Esophagus squamous epithelium (tissue), 5 donors: ENCODE data around the gene MCM6. TPM values are rescaled to one million over a fixed set of nuclear protein-coding genes. Genes with fewer than 3 reads are reported as not detected.
A peak's percentile ranks its signal among the peaks of the same experiment; 100 is the strongest.

ENCODE experiments used
- DNase-seq: peaks from one replicate; lab custom pipeline; 2025; lab: John Stamatoyannopoulos, UW
- H3K27ac ChIP-seq, 4 donors: fragments of 200-600 bp; sonication (generic); one replicate each; pipeline ENCODE4 v1.5.1; 2016 to 2019; ENCODE audit warnings: mild to moderate bottlenecking in 1 of 4
- H3K27me3 ChIP-seq, 4 donors: fragments of 200-600 bp; sonication (generic); 1 replicate in 3 of 4; 2 replicates in 1 of 4; pipeline versions ENCODE4 v1.5.1 to v1.6.0; 2017 to 2021; ENCODE audit warnings: antibody characterized with exemption in 1 of 4
- H3K36me3 ChIP-seq, 3 donors: fragments of 200-600 bp; sonication (generic); one replicate each; pipeline ENCODE4 v1.5.1; 2016 to 2019
- H3K4me1 ChIP-seq, 3 donors: fragments of 200-600 bp; sonication (generic); one replicate each; pipeline ENCODE4 v1.5.1; 2017 to 2019
- H3K4me3 ChIP-seq, 4 donors: fragments of 200-600 bp; sonication (generic); 1 replicate in 3 of 4; 2 replicates in 1 of 4; pipeline ENCODE4 v1.5.1; 2016 to 2019; ENCODE audit warnings: mild to moderate bottlenecking in 2 of 4, moderate library complexity in 1 of 4
- H3K9me3 ChIP-seq, 3 donors: fragments of 200-600 bp; sonication (generic); one replicate each; pipeline ENCODE4 v1.5.1; 2016 to 2019
- CTCF ChIP-seq, 6 experiments: fragments of 450-650 bp in 4 of 6; fragments of 200-600 bp in 2 of 6; sonication (generic) in 2 of 6; IDR thresholded peaks; one replicate each; pipeline ENCODE4 v1.5.1; 2016 to 2019; ENCODE audit warnings: antibody characterized with exemption in 6 of 6, mild to moderate bottlenecking in 4 of 6, moderate library complexity in 4 of 6
- POLR2A ChIP-seq, 4 donors: fragments of 450-650 bp; IDR thresholded peaks; one replicate each; pipeline ENCODE4 v1.6.1; 2017; ENCODE audit warnings: antibody characterized with exemption in 4 of 4, mild to moderate bottlenecking in 4 of 4, moderate library complexity in 3 of 4
- WGBS, 2 donors: methylation state at CpG; one replicate each; pipeline ENCODE4 v1.1.5; 2018; 5-methylcytosine and 5-hydroxymethylcytosine counted together
- intact Hi-C: fragments of 100-400 bp; cut with DNase I; formaldehyde crosslinking; loops from one replicate; pipeline ENCODE4 v1.15.0; 2022
- total RNA-seq, 4 donors: library from RNA; depleted of rRNA; stranded (reverse); fragments of >200 nt; gene quantifications; one replicate each; pipeline ENCODE4 v1.1.0, GENCODE V29; 2016
- donor health status: DM: yes; HTN: yes; CAD: no.

The MCM6 gene
- total RNA-seq, result 10 to 100 TPM in 3 of 4 donors, 1 to 10 TPM in 1; 9.0 to 25.5 (median 16.6) TPM

- intact Hi-C loops, result no loop called here
- Histone ChIP-seq H3K36me3 (peaks cover 0 to 16% (median 0%) of the 10 kb centered on the region in 3 donors), H3K27me3 (no peaks in the 10 kb centered on the region), H3K4me3 (peak within 1 kb of the TSS; percentile 74 to 85 (median 79)), H3K9me3 (no peaks in the 10 kb centered on the region), H3K27ac (peak within 1 kb of the TSS; percentile 78 to 88 (median 85)), H3K4me1 (peaks cover 3 to 29% (median 13%) of the 10 kb centered on the region in 3 donors)
- DNase-seq, result peak; percentile 77
- 1 to 2% methylated on average over 7 to 24 of the region's 71 CpGs for WGBS, 2 donors
- TF ChIP-seq POLR2A (IDR thresholded peaks at IDR 0.05) (peak in 3 of 4 donors; percentile 18 to 59 (median 47)), CTCF (IDR thresholded peaks at IDR 0.05) (peak in 4 of 6 experiments; percentile 10 to 35 (median 24))
These were observed at the start of gene MCM6 for GRCh38 chr2:135876066-135876711. MCM6 (minus strand) TSS chr2:135876443; CDS start chr2:135876365, 78 bp downstream.

GRCh38 chr2:135925571-135925970 is 49.3 kb upstream of the MCM6 start:
- 67% methylated on average over 2 of the region's 2 CpGs for WGBS, 2 donors
- no peak for TF ChIP-seq POLR2A (IDR thresholded peaks at IDR 0.05)
- TF ChIP-seq CTCF (IDR thresholded peaks at IDR 0.05), result no peak
- H3K27me3 ChIP-seq, result no peaks in the 10 kb centered on the region
- DNase-seq, result no peak
- intact Hi-C loops, result no loop called here
- H3K27ac ChIP-seq, result no peak overlapping the region
- H3K4me3 ChIP-seq, result no peak overlapping the region
- H3K9me3 ChIP-seq, result no peaks in the 10 kb centered on the region
- H3K36me3 ChIP-seq, result peaks cover 0 to 87% (median 0%) of the 10 kb centered on the region in 3 donors
- no peaks in the 10 kb centered on the region for H3K4me1 ChIP-seq

- Histone ChIP-seq H3K36me3 (peaks cover 0 to 74% (median 0%) of the 10 kb centered on the region in 3 donors), H3K27me3 (no peaks in the 10 kb centered on the region), H3K27ac (no peak overlapping the region), H3K9me3 (no peaks in the 10 kb centered on the region), H3K4me1 (no peaks in the 10 kb centered on the region), H3K4me3 (no peak overlapping the region)
- intact Hi-C loops, result no loop called here
- TF ChIP-seq POLR2A (IDR thresholded peaks at IDR 0.05), result no peak
- peak in 3 of 6 experiments; percentile 31 to 58 (median 44) for TF ChIP-seq CTCF (IDR thresholded peaks at IDR 0.05)
- DNase-seq, result no peak
- WGBS, 2 donors, result 43 to 49% methylated on average over 3 of the region's 3 CpGs
These were observed 40.0 kb upstream of the MCM6 start for GRCh38 chr2:135916207-135916606.

DNA sequence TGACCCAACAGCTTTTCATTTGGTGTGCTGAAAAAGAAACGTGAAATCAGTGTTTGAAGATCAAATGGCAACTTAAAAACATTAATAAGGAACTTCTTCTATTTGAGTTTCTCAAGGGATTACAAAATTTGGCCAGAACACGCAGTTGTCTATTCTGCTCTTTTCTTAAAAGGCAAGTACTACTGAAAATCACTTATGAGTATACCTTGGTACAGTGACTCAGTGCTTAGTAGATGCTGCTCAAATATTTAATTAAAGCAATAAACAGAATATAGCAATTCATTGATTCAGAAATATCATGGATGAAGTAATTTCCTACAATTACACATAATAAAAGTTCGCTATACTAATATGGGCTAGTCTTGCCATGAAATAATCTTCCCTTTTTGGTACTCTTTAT is 38.2 kb upstream of the MCM6 start:
- Histone ChIP-seq H3K27ac (no peak overlapping the region), H3K4me3 (no peak overlapping the region), H3K27me3 (no peaks in the 10 kb centered on the region), H3K36me3 (peaks cover 0 to 74% (median 0%) of the 10 kb centered on the region in 3 donors), H3K9me3 (no peaks in the 10 kb centered on the region), H3K4me1 (no peaks in the 10 kb centered on the region)
- intact Hi-C loops, result no loop called here
- no peak for DNase-seq
- 45 to 72% methylated on average over 3 of the region's 3 CpGs for whole genome bisulfite sequencing, 2 donors
- TF ChIP-seq CTCF (IDR thresholded peaks at IDR 0.05) (no peak), POLR2A (IDR thresholded peaks at IDR 0.05) (no peak)

GRCh38 chr2:135913727-135914365 is 37.6 kb upstream of the MCM6 start:
- Histone ChIP-seq H3K27ac (no peak overlapping the region), H3K4me1 (no peaks in the 10 kb centered on the region), H3K9me3 (no peaks in the 10 kb centered on the region), H3K36me3 (peaks cover 0 to 74% (median 0%) of the 10 kb centered on the region in 3 donors), H3K27me3 (no peaks in the 10 kb centered on the region), H3K4me3 (no peak overlapping the region)
- 78 to 83% methylated on average over 5 of the region's 5 CpGs for WGBS, 2 donors
- TF ChIP-seq POLR2A (IDR thresholded peaks at IDR 0.05), result no peak
- TF ChIP-seq CTCF (IDR thresholded peaks at IDR 0.05), result peak; percentile 53 to 80 (median 72)
- DNase-seq, result no peak
- intact Hi-C loops, result no loop called here
